ENCODE results near the gene LRATD1. TPM values are rescaled to one million over a fixed set of nuclear protein-coding genes. Genes with fewer than 3 reads are reported as not detected.
A peak's percentile ranks its signal among the peaks of the same experiment; 100 is the strongest.

Gene LRATD1
- total RNA-seq, 1 experiment from 2014 or later = 35.4 TPM

GRCh38 chr2:14642499-14642898 lies 10.0 kb downstream of the LRATD1 start:
- Histone ChIP-seq H3K4me2 (ENCODE audit: low read length) (no peak overlapping the region), H3K36me3 (ENCODE audit: low read depth, low read length) (no peaks in the 10 kb centered on the region), H3K9ac (ENCODE audit: low read length) (no peak overlapping the region), H2AFZ (ENCODE audit: low read length) (no peak overlapping the region), H3K4me1 (ENCODE audit: insufficient read depth, low read length) (0 out of 2 replicates have a peak, but pooled peaks cover 4% of the 10 kb centered on the region), H4K20me1 (ENCODE audit: low read length) (no peaks in the 10 kb centered on the region), H3F3A (ENCODE audit: low read length, unreplicated experiment) (no peaks in the 10 kb centered on the region), H3K27ac (ENCODE audit: low read length) (no peak overlapping the region), H3K4me3 (ENCODE audit: low read length) (no peak overlapping the region), H3K9me3 (ENCODE audit: low read length) (no peaks in the 10 kb centered on the region), H3K27me3 (ENCODE audit: low read length) (no peaks in the 10 kb centered on the region), H3K9me2 (replicated peaks; ENCODE audit: low read length) (no peaks in the 10 kb centered on the region), H3K79me2 (ENCODE audit: low read length) (peaks cover 3% of the 10 kb centered on the region; the same call in 1 of the 2 replicates)
- BruUV-seq (replicated peaks) = no TSS peak
- ChIA-PET POLR2A (ENCODE audit: unreplicated experiment) (no interaction called here), CTCF (interaction anchor here (0.7 kb wide), 1 partner anchor 53 kb away, joined by 5 read pairs; no protein-coding TSS in a partner anchor)
- no peak for ATAC-seq
- TF ChIP-seq EZH2phosphoT487 (IDR thresholded peaks at IDR 0.05; ENCODE audit: borderline replicate concordance, low read length) (no peak), CTCF (conservative IDR thresholded peaks at IDR 0.05; ENCODE audit: low read depth, low read length) (peak; percentile 57)
- no peak for DNase-seq
- intact Hi-C loops (cut with micrococcal nuclease) = no loop called here

- Histone ChIP-seq H3K9ac (ENCODE audit: low read length) (no peak overlapping the region), H3K4me1 (ENCODE audit: insufficient read depth, low read length) (no peaks in the 10 kb centered on the region), H4K20me1 (ENCODE audit: low read length) (no peaks in the 10 kb centered on the region), H3K4me3 (ENCODE audit: low read length) (no peak overlapping the region), H2AFZ (ENCODE audit: low read length) (no peak overlapping the region), H3K9me3 (ENCODE audit: low read length) (no peaks in the 10 kb centered on the region), H3K27ac (ENCODE audit: low read length) (no peak overlapping the region), H3F3A (ENCODE audit: low read length, unreplicated experiment) (no peaks in the 10 kb centered on the region), H3K79me2 (ENCODE audit: low read length) (no peaks in the 10 kb centered on the region), H3K9me2 (replicated peaks; ENCODE audit: low read length) (no peaks in the 10 kb centered on the region), H3K4me2 (ENCODE audit: low read length) (no peak overlapping the region), H3K27me3 (ENCODE audit: low read length) (no peaks in the 10 kb centered on the region), H3K36me3 (ENCODE audit: low read depth, low read length) (no peaks in the 10 kb centered on the region)
- CTCF ChIA-PET = no interaction called here
- POLR2A ChIA-PET (ENCODE audit: unreplicated experiment) = no interaction called here
- DNase-seq (no peak), ATAC-seq (no peak)
- intact Hi-C loops (cut with micrococcal nuclease) = no loop called here
- no TSS peak for BruUV-seq (replicated peaks)
- TF ChIP-seq CTCF (conservative IDR thresholded peaks at IDR 0.05; ENCODE audit: low read depth, low read length) (no peak), EZH2 (IDR thresholded peaks at IDR 0.05; ENCODE audit: low read length, unreplicated experiment) (no peak), EZH2phosphoT487 (IDR thresholded peaks at IDR 0.05; ENCODE audit: borderline replicate concordance, low read length) (no peak)
These were observed 15.2 kb downstream of the LRATD1 start for GRCh38 chr2:14647714-14648113.

GRCh38 chr2:14650066-14650465 lies 17.5 kb downstream of the LRATD1 start:
- ATAC-seq = no peak
- CTCF ChIA-PET = no interaction called here
- Histone ChIP-seq H3K27me3 (ENCODE audit: low read length) (no peaks in the 10 kb centered on the region), H3F3A (ENCODE audit: low read length, unreplicated experiment) (no peaks in the 10 kb centered on the region), H3K4me1 (ENCODE audit: insufficient read depth, low read length) (peaks cover 6% of the 10 kb centered on the region; the same call in 1 of the 2 replicates), H3K4me2 (ENCODE audit: low read length) (no peak overlapping the region), H3K9me3 (ENCODE audit: low read length) (no peaks in the 10 kb centered on the region), H3K27ac (ENCODE audit: low read length) (no peak overlapping the region), H2AFZ (ENCODE audit: low read length) (no peak overlapping the region), H3K36me3 (ENCODE audit: low read depth, low read length) (no peaks in the 10 kb centered on the region), H3K9me2 (replicated peaks; ENCODE audit: low read length) (no peaks in the 10 kb centered on the region), H4K20me1 (ENCODE audit: low read length) (no peaks in the 10 kb centered on the region), H3K9ac (ENCODE audit: low read length) (no peak overlapping the region), H3K79me2 (ENCODE audit: low read length) (no peaks in the 10 kb centered on the region), H3K4me3 (ENCODE audit: low read length) (no peak overlapping the region)
- intact Hi-C loops (cut with micrococcal nuclease) = no loop called here
- no TSS peak for BruUV-seq (replicated peaks)
- POLR2A ChIA-PET (ENCODE audit: unreplicated experiment) = no interaction called here
- TF ChIP-seq EZH2phosphoT487 (IDR thresholded peaks at IDR 0.05; ENCODE audit: borderline replicate concordance, low read length) (no peak), EZH2 (IDR thresholded peaks at IDR 0.05; ENCODE audit: low read length, unreplicated experiment) (no peak)
- no peak for DNase-seq
